C4-2B (cell line): ENCODE measurements around the gene CYFIP2.

ENCODE experiments used
- ZFX ChIP-seq: fragments of 450-650 bp; IDR thresholded peaks from 2 replicates; pipeline ENCODE4 v1.6.1; 2017
- TF ChIP-seq, protein P1 (sequence below): fragments of 450-650 bp; conservative IDR thresholded peaks from 2 replicates; pipeline ENCODE4 v1.5.1; 2017; ENCODE audit warnings: mild to moderate bottlenecking

- TF ChIP-seq, protein P1, sequence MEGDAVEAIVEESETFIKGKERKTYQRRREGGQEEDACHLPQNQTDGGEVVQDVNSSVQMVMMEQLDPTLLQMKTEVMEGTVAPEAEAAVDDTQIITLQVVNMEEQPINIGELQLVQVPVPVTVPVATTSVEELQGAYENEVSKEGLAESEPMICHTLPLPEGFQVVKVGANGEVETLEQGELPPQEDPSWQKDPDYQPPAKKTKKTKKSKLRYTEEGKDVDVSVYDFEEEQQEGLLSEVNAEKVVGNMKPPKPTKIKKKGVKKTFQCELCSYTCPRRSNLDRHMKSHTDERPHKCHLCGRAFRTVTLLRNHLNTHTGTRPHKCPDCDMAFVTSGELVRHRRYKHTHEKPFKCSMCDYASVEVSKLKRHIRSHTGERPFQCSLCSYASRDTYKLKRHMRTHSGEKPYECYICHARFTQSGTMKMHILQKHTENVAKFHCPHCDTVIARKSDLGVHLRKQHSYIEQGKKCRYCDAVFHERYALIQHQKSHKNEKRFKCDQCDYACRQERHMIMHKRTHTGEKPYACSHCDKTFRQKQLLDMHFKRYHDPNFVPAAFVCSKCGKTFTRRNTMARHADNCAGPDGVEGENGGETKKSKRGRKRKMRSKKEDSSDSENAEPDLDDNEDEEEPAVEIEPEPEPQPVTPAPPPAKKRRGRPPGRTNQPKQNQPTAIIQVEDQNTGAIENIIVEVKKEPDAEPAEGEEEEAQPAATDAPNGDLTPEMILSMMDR, result no peak
- TF ChIP-seq ZFX, result no peak
Measured at GRCh38 chr5:157285310-157286035, 19.6 kb downstream of the CYFIP2 start.
